GM19397 (cell line): ENCODE measurements around the gene CATSPER2.
"Not testable (repeated sequence)": the region's sequence is repeated elsewhere in the genome, so short reads cannot be mapped to it uniquely, and the experiment has no call there.

ENCODE experiments used
- ATAC-seq: cut with Tn5 transposase; IDR thresholded peaks from one replicate; pipeline ENCODE4 v1.9.1; 2021; ENCODE audit warnings: mild to moderate bottlenecking, moderate library complexity; ENCODE audit not compliant: unreplicated experiment

Gene CATSPER2

GRCh38 chr15:43593328-43594190 lies 55.1 kb downstream of the CATSPER2 start, which contains the start of gene CKMT1B:
Gene CKMT1B, plus strand, starts transcription at chr15:43594027. Its CDS starts 192 bp downstream, at chr15:43594219.
- not testable (repeated sequence) for ATAC-seq

GRCh38 chr15:43592841-43593240 lies 55.8 kb downstream of the CATSPER2 start:
- not testable (repeated sequence) for ATAC-seq

- peak; percentile 95 for ATAC-seq
Observed at GRCh38 chr15:43589778-43590466, 58.7 kb downstream of the CATSPER2 start, which contains the start of gene PPIP5K1. Gene PPIP5K1, minus strand, starts transcription at chr15:43590208. Its CDS starts 5,704 bp downstream, at chr15:43584504.
